WERI-Rb-1 (cell line): ENCODE results near the gene CHST11.

ENCODE experiments used
- DNase-seq: peaks from one replicate; pipeline ENCODE4 v3.0.0-alpha.2; 2020
- H3K27ac ChIP-seq: fragments of 250-450 bp; sonication (Bioruptor Pico); 2 replicates; pipeline ENCODE4 v1.5.1; 2020; ENCODE audit warnings: mild to moderate bottlenecking, moderate library complexity
- H3K27me3 ChIP-seq: fragments of 250-450 bp; sonication (Bioruptor Pico); 2 replicates; pipeline ENCODE4 v1.5.1; 2021; ENCODE audit warnings: mild to moderate bottlenecking, low read depth, moderate library complexity; ENCODE audit not compliant: insufficient read depth, severe bottlenecking
- H3K36me3 ChIP-seq: fragments of 250-450 bp; sonication (Bioruptor Pico); 2 replicates; pipeline ENCODE4 v1.5.1; 2020; ENCODE audit warnings: mild to moderate bottlenecking, moderate library complexity
- H3K4me3 ChIP-seq: 2 replicates; pipeline ENCODE4 v1.5.1; 2011; ENCODE audit warnings: low read depth, mild to moderate bottlenecking, control low read depth, low read length
- H3K9me3 ChIP-seq: fragments of 250-450 bp; sonication (Bioruptor Pico); 2 replicates; pipeline ENCODE4 v1.5.1; 2021; ENCODE audit warnings: mild to moderate bottlenecking, moderate library complexity; ENCODE audit not compliant: severe bottlenecking
- TF ChIP-seq, protein P1 (sequence below): IDR thresholded peaks from 2 replicates; pipeline ENCODE4 v1.5.1; 2011; ENCODE audit warnings: low read depth, mild to moderate bottlenecking, control low read depth, inconsistent platforms, low read length

CHST11 gene

DNA sequence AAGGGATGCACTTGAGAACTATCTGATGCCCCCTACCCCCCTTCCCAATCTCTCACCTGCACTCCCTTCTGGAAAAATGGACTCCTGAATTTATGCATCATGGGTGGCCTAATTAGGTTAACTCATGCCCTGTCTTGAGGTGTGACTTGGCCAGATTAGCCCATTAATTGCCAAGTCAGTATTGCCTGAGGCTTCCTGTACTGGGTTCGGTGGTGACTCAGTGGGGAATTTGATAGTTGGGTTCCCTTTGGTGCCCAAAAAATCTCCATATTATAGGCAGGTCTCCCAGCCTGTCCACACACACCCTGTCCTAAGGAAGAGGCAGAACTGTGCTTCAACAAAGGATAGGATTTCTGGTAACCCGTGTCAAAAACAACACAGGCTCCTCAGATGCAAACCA is 146.1 kb downstream of the CHST11 start:
- no peaks in the 10 kb centered on the region for H3K9me3 ChIP-seq
- H3K36me3 ChIP-seq: no peaks in the 10 kb centered on the region
- no peak overlapping the region for H3K4me3 ChIP-seq
- H3K27ac ChIP-seq: no peak overlapping the region
- H3K27me3 ChIP-seq: no peaks in the 10 kb centered on the region
- DNase-seq: no peak
- TF ChIP-seq, protein P1, sequence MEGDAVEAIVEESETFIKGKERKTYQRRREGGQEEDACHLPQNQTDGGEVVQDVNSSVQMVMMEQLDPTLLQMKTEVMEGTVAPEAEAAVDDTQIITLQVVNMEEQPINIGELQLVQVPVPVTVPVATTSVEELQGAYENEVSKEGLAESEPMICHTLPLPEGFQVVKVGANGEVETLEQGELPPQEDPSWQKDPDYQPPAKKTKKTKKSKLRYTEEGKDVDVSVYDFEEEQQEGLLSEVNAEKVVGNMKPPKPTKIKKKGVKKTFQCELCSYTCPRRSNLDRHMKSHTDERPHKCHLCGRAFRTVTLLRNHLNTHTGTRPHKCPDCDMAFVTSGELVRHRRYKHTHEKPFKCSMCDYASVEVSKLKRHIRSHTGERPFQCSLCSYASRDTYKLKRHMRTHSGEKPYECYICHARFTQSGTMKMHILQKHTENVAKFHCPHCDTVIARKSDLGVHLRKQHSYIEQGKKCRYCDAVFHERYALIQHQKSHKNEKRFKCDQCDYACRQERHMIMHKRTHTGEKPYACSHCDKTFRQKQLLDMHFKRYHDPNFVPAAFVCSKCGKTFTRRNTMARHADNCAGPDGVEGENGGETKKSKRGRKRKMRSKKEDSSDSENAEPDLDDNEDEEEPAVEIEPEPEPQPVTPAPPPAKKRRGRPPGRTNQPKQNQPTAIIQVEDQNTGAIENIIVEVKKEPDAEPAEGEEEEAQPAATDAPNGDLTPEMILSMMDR: no peak

DNA sequence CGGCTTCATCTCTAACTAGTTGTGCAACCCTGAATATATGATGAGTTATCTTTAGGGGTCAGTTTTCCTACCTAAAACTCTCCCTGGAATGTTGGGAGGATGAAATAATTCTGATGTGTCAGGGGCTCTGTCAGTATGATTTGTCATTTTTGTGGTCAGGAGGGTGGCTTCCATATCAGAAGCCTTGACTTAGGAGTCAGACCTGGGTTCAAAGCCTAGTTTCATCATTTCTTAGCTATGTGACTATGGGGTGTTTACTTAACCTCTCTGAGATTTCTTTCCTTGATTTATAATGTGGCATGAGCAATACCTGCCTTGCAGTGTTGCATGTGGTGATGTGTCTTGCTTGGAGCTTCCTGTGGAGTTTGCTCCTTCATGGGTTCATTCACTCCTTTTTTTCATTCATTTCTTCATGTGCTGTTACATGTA is 146.8 kb downstream of the CHST11 start:
- Histone ChIP-seq H3K27me3 (no peaks in the 10 kb centered on the region), H3K4me3 (no peak overlapping the region), H3K36me3 (no peaks in the 10 kb centered on the region), H3K9me3 (no peaks in the 10 kb centered on the region), H3K27ac (no peak overlapping the region)
- TF ChIP-seq, protein P1: no peak
- DNase-seq: no peak

DNA sequence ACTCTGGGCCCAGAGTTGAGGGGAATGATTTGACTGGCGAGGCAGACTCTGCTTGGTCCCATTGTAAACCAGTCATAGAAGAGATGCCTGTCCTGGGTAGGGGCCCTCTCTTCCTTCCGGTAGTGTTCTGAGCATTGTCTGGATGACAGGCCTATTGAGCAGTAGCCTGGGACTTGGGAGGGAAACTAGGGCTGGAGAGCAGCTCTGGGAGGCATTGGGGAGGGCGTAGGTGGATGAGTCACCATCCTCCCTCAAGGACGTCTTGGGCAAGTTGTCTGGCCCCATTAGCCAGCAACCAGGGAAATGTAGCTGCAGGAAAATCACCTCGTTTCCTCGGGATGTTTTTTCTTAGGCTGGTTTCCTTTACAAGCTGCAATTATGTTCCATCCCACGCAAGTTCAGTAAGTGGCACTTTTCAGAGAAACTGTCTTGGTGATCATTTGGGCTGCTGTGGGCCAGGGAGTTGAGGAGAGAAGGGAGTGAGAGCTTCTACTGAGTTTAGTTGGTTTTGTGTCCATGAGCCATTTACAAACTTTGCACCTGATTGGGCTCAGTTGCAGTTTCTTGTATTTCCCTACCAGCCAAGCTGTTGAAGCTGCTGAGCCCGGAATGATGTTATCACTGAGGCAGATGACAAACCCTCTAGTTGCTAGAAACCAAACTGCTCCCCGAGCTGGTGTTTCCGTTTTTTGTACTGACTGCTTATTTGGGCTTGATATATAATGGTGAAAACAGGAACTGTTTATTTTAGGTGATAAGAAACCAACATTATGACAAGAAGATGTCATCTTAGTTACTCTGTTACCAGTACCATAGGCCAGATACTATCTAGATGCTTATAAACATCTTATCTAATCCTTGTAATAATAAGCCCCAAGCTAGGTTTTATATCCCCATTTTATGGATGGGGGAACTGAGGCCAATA is 147.6 kb downstream of the CHST11 start:
- Histone ChIP-seq H3K9me3 (no peaks in the 10 kb centered on the region), H3K36me3 (no peaks in the 10 kb centered on the region), H3K27me3 (no peaks in the 10 kb centered on the region), H3K27ac (no peak overlapping the region), H3K4me3 (no peak overlapping the region)
- TF ChIP-seq, protein P1: no peak
- no peak for DNase-seq

DNA sequence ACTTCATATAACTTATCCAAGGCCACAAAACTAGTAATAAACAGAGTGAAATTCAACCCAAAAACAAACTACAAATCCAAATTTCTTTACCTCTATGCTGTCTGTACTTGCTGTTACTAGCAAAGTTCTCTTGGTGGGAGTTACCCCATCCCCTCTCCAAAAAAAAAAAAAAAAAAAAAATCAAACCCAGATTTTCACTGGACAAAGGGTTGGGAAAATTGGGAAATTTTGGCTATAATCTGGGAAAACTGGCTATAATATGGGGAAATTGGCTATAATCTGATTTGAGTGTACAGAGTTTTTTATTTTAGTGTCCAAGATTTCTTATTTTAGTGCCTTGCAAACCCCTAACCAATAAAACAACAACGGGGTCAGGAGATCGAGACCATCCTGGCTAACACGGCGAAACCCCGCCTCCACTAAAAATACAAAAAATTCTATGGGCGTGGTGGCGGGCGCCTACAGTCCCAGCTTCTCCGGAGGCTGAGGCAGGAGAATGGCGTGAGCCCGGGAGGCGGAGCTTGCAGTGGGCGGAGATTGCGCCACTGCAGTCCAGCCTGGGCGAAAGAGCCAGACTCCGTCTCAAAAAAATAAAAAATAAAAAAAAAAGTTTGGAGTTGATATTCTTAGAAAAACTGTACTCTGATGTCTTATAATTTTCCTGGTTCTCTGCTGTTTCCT is 148.4 kb downstream of the CHST11 start:
- TF ChIP-seq, protein P1: no peak
- H3K9me3 ChIP-seq: no peaks in the 10 kb centered on the region
- no peak overlapping the region for H3K27ac ChIP-seq
- H3K27me3 ChIP-seq: no peaks in the 10 kb centered on the region
- H3K4me3 ChIP-seq: no peak overlapping the region
- H3K36me3 ChIP-seq: no peaks in the 10 kb centered on the region
- DNase-seq: no peak

DNA sequence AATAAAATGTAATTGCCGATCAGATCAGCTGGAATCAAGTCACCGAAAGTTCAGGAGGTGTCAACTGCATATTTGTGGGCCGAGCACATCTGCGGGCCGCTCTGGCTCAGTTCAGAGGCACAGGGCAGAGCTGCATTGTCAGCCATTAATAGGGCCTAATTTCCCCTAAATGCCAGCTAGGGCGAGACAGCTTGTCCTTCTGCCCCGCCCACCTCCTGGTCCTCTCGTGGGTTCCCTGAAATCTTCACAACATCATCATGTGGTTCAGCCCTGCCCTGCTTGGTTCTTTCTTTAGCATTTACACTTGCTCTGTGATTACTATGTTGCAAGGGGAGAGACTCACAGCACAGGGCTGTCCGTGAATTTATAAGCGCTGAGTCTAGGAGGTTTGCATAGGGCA is 148.9 kb downstream of the CHST11 start:
- DNase-seq: no peak
- no peaks in the 10 kb centered on the region for H3K27me3 ChIP-seq
- H3K36me3 ChIP-seq: no peaks in the 10 kb centered on the region
- no peak overlapping the region for H3K27ac ChIP-seq
- TF ChIP-seq, protein P1: no peak
- no peak overlapping the region for H3K4me3 ChIP-seq
- H3K9me3 ChIP-seq: no peaks in the 10 kb centered on the region
